Endothelial cell of umbilical vein (primary cell): ENCODE results near the gene TNFRSF1B. TPM values are rescaled to one million over a fixed set of nuclear protein-coding genes. Genes with fewer than 3 reads are reported as not detected.

ENCODE experiments used
- BruUV-seq: library from RNA; stranded (reverse); fragments of 400-500 nt; replicated peaks from 2 replicates; lab custom pipeline; 2021; lab: Mats Ljungman, UMichigan
- CTCF ChIA-PET: fragments of 300-600, 350-600 bp; sonication (Branson Sonifier 250); formaldehyde crosslinking; loops from one replicate; lab custom pipeline; 2021; ENCODE audit warnings: antibody characterized with exemption, inconsistent platforms; lab: Charles Lee
- POLR2A ChIA-PET: fragments of 300-600, 350-600 bp; sonication (Branson Sonifier 250); formaldehyde crosslinking; loops from one replicate; lab custom pipeline; 2021; ENCODE audit warnings: antibody characterized with exemption, inconsistent platforms; lab: Charles Lee
- DNase-seq: peaks from one replicate; pipeline ENCODE4 v3.0.0-alpha.2; 2011; ENCODE audit warnings: low read depth, low spot score
- FAIRE-seq: peaks from 2 replicates; lab custom pipeline; 2011; peaks lifted over from hg19 to GRCh38; lab: Jason Lieb, UNC
- H2AFZ ChIP-seq: 2 replicates; pipeline ENCODE4 v1.6.0; 2012; ENCODE audit warnings: low read depth, low read length, control low read depth, inconsistent platforms
- H3K27ac ChIP-seq: 2 replicates; pipeline ENCODE4 v1.5.1; 2011; ENCODE audit warnings: low read depth, mild to moderate bottlenecking, control low read depth, low read length, moderate library complexity; ENCODE audit not compliant: insufficient read depth
- H3K27me3 ChIP-seq, 2 experiments: 2 replicates each; pipeline versions ENCODE4 v1.6.0 to v1.6.1; 2011; ENCODE audit warnings: low read length in 2 of 2, mixed read lengths in 1 of 2; ENCODE audit not compliant: control insufficient read depth in 2 of 2, insufficient read depth in 2 of 2
- H3K36me3 ChIP-seq, 2 experiments: 2 replicates in 1 of 2; 3 replicates in 1 of 2; pipeline ENCODE4 v1.5.1; 2011; ENCODE audit warnings: low read length in 2 of 2, mild to moderate bottlenecking in 1 of 2, moderate library complexity in 1 of 2; ENCODE audit not compliant: control insufficient read depth in 2 of 2, insufficient read depth in 2 of 2; ENCODE audit errors: extremely low read depth in 1 of 2
- H3K4me1 ChIP-seq: 3 replicates; pipeline ENCODE4 v1.5.1; 2011; ENCODE audit warnings: mild to moderate bottlenecking, low read length; ENCODE audit not compliant: control insufficient read depth, insufficient read depth; ENCODE audit errors: extremely low read depth
- H3K4me2 ChIP-seq: 2 replicates; pipeline ENCODE4 v1.6.1; 2011; ENCODE audit warnings: low read length, control low read depth, mixed read lengths; ENCODE audit not compliant: insufficient read depth
- H3K4me3 ChIP-seq, 3 experiments: fragments of 200-600 bp in 1 of 3; sonication (generic), shearing (Covaris generic) in 1 of 3; replicated peaks in 1 of 3; 2 replicates each; pipeline ENCODE4 v1.5.1; 2011 to 2016; ENCODE audit warnings: control low read depth in 3 of 3, low read length in 3 of 3, mild to moderate bottlenecking in 2 of 3, inconsistent platforms in 1 of 3, low read depth in 1 of 3, moderate library complexity in 1 of 3; ENCODE audit not compliant: insufficient read depth in 1 of 3
- H3K79me2 ChIP-seq: 2 replicates; pipeline ENCODE4 v1.6.0; 2012; ENCODE audit warnings: low read length, inconsistent platforms; ENCODE audit not compliant: control insufficient read depth, insufficient read depth
- H3K9ac ChIP-seq: replicated peaks from 2 replicates; pipeline ENCODE3; 2011; ENCODE audit warnings: low read length, control low read depth; ENCODE audit not compliant: insufficient read depth; ENCODE audit errors: extremely low read depth
- H3K9me1 ChIP-seq: replicated peaks from 3 replicates; pipeline ENCODE4 v1.6.0; 2011; ENCODE audit warnings: mild to moderate bottlenecking, low read length; ENCODE audit not compliant: control insufficient read depth, insufficient read depth; ENCODE audit errors: extremely low read depth
- H3K9me3 ChIP-seq: replicated peaks from 2 replicates; pipeline ENCODE4 v1.5.1; 2012; ENCODE audit warnings: low read length, inconsistent platforms; ENCODE audit not compliant: control insufficient read depth, insufficient read depth
- H4K20me1 ChIP-seq: replicated peaks from 2 replicates; pipeline ENCODE3; 2011; ENCODE audit warnings: mild to moderate bottlenecking, low read length; ENCODE audit not compliant: control insufficient read depth, insufficient read depth; ENCODE audit errors: extremely low read depth
- EZH2 ChIP-seq: IDR thresholded peaks from 2 replicates; pipeline ENCODE4 v1.6.1; 2012; ENCODE audit warnings: borderline replicate concordance, low read depth, mild to moderate bottlenecking, moderate library complexity, low read length, inconsistent platforms; ENCODE audit not compliant: severe bottlenecking
- FOS ChIP-seq: IDR thresholded peaks from 2 replicates; pipeline ENCODE4 v1.6.1; 2011; ENCODE audit warnings: mild to moderate bottlenecking, low read length, moderate library complexity, borderline replicate concordance; ENCODE audit not compliant: insufficient read depth
- GATA2 ChIP-seq: IDR thresholded peaks from 2 replicates; pipeline ENCODE4 v1.7.0; 2011; ENCODE audit warnings: low read depth, mild to moderate bottlenecking, moderate library complexity, mixed read lengths, low read length; ENCODE audit not compliant: insufficient read length, insufficient read depth
- JUN ChIP-seq: IDR thresholded peaks from 2 replicates; pipeline ENCODE4 v1.6.1; 2011; ENCODE audit warnings: borderline replicate concordance, low read depth; ENCODE audit not compliant: insufficient read length, insufficient read depth
- MAX ChIP-seq: IDR thresholded peaks from 2 replicates; pipeline ENCODE4 v1.6.1; 2011; ENCODE audit not compliant: insufficient read depth, insufficient read length
- MYC ChIP-seq: IDR thresholded peaks from one replicate; pipeline ENCODE4 v1.6.1; 2011; ENCODE audit warnings: mild to moderate bottlenecking, low read depth, low read length
- POLR2A ChIP-seq: IDR thresholded peaks from 2 replicates; pipeline ENCODE4 v1.6.1; 2012; ENCODE audit warnings: low read depth, mild to moderate bottlenecking, control low read depth, low read length
- POLR2AphosphoS5 ChIP-seq: IDR thresholded peaks from 2 replicates; pipeline ENCODE4 v1.6.1; 2012; ENCODE audit warnings: low read depth, mild to moderate bottlenecking, control low read depth, low read length, moderate library complexity; ENCODE audit not compliant: insufficient read depth
- dilution Hi-C: fragments of 300-500 bp; cut with MboI; formaldehyde crosslinking; loops from one replicate; pipeline ENCODE4 v1.15.0; 2019; ENCODE audit warnings: low sequenced_read_pairs; ENCODE audit not compliant: extremely low pct_ligation_motif_present
- intact Hi-C: fragments of 100-400 bp; cut with micrococcal nuclease; formaldehyde crosslinking; loops from one replicate; pipeline ENCODE4 v1.10.0; 2022
- polyA plus RNA-seq, 4 experiments: library from polyadenylated mRNA; depleted of rRNA in 3 of 4; stranded (reverse) in 3 of 4; unstranded in 1 of 4; fragments of >200 nt; gene quantifications; 2 replicates each; pipeline versions ENCODE4 v1.2.1 to v1.2.3, GENCODE V29; 2011 to 2012; ENCODE audit warnings: missing spikeins in 1 of 4
- total RNA-seq: library from RNA; stranded (reverse); gene quantifications from 2 replicates; pipeline ENCODE4 v1.2.3, GENCODE V29; 2021
- TF ChIP-seq, protein P1 (sequence below), 2 donors: IDR thresholded peaks; 1 replicate in 1 of 2; 2 replicates in 1 of 2; pipeline ENCODE4 v1.5.1; 2011; ENCODE audit warnings: low read length in 2 of 2, mild to moderate bottlenecking in 2 of 2, moderate library complexity in 2 of 2, control low read depth in 1 of 2, inconsistent platforms in 1 of 2, low read depth in 1 of 2; ENCODE audit not compliant: insufficient read depth in 1 of 2; ENCODE audit errors: extremely low read depth in 1 of 2

TNFRSF1B gene
- total and polyA plus RNA-seq, 2 donors (not counting 3 experiments of a cell fraction or from before 2014, with no cell fraction given) = 53.6 to 65.9 TPM

DNA sequence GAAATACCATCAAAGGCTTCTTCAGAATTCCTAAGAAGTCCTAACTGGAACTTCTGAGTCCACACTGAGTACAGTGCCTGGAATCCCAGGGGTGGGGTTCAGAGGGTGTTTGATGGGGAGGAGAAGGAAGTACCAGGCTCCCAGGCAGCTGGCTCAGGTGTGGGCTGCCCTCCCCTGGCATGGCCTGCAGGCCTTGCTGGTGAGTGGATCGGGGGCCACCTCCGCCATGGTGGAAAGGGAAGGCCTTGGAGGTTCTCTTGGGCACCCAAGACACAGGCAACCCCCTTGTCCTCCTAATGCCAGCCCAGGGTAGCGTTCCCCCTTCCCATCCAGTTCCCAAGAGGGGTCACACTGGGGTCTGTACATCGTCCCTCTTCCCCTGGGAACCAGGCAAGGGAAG lies 26.8 kb upstream of the TNFRSF1B start:
- H3K9me1 ChIP-seq = no peaks in the 10 kb centered on the region
- no peaks in the 10 kb centered on the region for H3K9me3 ChIP-seq
- peaks cover 9% of the 10 kb centered on the region for H3K4me1 ChIP-seq
- no peak for FAIRE-seq
- intact Hi-C loops = no loop called here
- no peaks in the 10 kb centered on the region for H3K27me3 ChIP-seq
- no peaks in the 10 kb centered on the region for H4K20me1 ChIP-seq
- no peak overlapping the region for H3K27ac ChIP-seq
- H3K79me2 ChIP-seq = no peaks in the 10 kb centered on the region
- dilution Hi-C loops = no loop called here
- ChIA-PET CTCF (interaction anchor here (1.1 to 7.2 kb wide), 2 partner anchors 10 to 14 kb away, joined by 3 to 48 read pairs; no protein-coding TSS in a partner anchor), POLR2A (no interaction called here)
- no peak overlapping the region for H3K9ac ChIP-seq
- H3K4me3 ChIP-seq = no peak overlapping the region
- TF ChIP-seq EZH2 = no peak
- TF ChIP-seq MYC = no peak
- TF ChIP-seq GATA2 = no peak
- TF ChIP-seq, protein P1, sequence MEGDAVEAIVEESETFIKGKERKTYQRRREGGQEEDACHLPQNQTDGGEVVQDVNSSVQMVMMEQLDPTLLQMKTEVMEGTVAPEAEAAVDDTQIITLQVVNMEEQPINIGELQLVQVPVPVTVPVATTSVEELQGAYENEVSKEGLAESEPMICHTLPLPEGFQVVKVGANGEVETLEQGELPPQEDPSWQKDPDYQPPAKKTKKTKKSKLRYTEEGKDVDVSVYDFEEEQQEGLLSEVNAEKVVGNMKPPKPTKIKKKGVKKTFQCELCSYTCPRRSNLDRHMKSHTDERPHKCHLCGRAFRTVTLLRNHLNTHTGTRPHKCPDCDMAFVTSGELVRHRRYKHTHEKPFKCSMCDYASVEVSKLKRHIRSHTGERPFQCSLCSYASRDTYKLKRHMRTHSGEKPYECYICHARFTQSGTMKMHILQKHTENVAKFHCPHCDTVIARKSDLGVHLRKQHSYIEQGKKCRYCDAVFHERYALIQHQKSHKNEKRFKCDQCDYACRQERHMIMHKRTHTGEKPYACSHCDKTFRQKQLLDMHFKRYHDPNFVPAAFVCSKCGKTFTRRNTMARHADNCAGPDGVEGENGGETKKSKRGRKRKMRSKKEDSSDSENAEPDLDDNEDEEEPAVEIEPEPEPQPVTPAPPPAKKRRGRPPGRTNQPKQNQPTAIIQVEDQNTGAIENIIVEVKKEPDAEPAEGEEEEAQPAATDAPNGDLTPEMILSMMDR (IDR thresholded peaks at IDR 0.05; ENCODE audit: extremely low read depth in 1 of 2, insufficient read depth in 1 of 2, low read depth in 1 of 2, low read length in 2 of 2) = no peak
- TF ChIP-seq POLR2A = no peak
- no peak for TF ChIP-seq JUN
- TF ChIP-seq POLR2AphosphoS5 = no peak
- TF ChIP-seq FOS = no peak
- TF ChIP-seq MAX = no peak
- H3K4me2 ChIP-seq = no peak overlapping the region
- H2AFZ ChIP-seq = no peak overlapping the region
- BruUV-seq = no TSS peak
- H3K36me3 ChIP-seq = no peaks in the 10 kb centered on the region
- DNase-seq = no peak
